MM.1S (cell line): ENCODE measurements around the gene WHAMM.

Experiments
- EZH2 ChIP-seq: fragments of 300-600 bp; sonication (generic); optimal IDR thresholded peaks from 2 replicates; pipeline ENCODE3; 2017; ENCODE audit warnings: low read depth, mild to moderate bottlenecking, antibody characterized with exemption, low read length, mixed read lengths
- EZH2phosphoT487 ChIP-seq: fragments of 300-600 bp; sonication (generic); IDR thresholded peaks from 2 replicates; pipeline ENCODE4 v1.6.1; 2018; ENCODE audit warnings: antibody characterized with exemption, low read length
- TF ChIP-seq, protein P1 (sequence below): fragments of 300-600 bp; sonication (generic); IDR thresholded peaks from 2 replicates; pipeline ENCODE4 v1.5.1; 2016; ENCODE audit warnings: antibody characterized with exemption, low read length, mixed read lengths

DNA sequence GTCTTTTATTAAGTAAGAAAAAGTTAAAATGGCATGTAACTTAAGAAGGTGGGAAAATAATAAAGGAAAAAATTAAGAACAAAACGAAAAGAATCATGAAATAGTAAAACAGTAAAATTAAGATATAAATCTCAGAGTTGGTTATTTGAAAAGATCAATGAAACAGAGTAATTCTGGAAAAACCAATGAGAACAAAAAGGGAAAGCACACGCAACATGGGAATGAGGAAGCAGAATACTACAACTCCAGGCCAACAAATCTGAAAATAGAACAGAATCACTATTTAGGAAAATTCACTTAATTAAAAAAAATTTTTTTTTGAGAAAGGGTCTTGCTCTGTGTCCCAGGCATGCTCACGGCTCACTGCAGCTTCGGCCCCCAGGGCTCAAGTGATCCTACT is 30.7 kb downstream of the WHAMM start:
- TF ChIP-seq, protein P1, sequence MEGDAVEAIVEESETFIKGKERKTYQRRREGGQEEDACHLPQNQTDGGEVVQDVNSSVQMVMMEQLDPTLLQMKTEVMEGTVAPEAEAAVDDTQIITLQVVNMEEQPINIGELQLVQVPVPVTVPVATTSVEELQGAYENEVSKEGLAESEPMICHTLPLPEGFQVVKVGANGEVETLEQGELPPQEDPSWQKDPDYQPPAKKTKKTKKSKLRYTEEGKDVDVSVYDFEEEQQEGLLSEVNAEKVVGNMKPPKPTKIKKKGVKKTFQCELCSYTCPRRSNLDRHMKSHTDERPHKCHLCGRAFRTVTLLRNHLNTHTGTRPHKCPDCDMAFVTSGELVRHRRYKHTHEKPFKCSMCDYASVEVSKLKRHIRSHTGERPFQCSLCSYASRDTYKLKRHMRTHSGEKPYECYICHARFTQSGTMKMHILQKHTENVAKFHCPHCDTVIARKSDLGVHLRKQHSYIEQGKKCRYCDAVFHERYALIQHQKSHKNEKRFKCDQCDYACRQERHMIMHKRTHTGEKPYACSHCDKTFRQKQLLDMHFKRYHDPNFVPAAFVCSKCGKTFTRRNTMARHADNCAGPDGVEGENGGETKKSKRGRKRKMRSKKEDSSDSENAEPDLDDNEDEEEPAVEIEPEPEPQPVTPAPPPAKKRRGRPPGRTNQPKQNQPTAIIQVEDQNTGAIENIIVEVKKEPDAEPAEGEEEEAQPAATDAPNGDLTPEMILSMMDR, result no peak
- TF ChIP-seq EZH2 (no peak), EZH2phosphoT487 (no peak)
